HCEC 1CT (cell line): ENCODE results near the gene C4orf50.

Source experiments
- DNase-seq: peaks from one replicate; pipeline ENCODE4 v3.0.0-alpha.2; 2017

Gene C4orf50

GRCh38 chr4:5933996-5934831 is 84.0 kb downstream of the C4orf50 start:
- no peak for DNase-seq

DNA sequence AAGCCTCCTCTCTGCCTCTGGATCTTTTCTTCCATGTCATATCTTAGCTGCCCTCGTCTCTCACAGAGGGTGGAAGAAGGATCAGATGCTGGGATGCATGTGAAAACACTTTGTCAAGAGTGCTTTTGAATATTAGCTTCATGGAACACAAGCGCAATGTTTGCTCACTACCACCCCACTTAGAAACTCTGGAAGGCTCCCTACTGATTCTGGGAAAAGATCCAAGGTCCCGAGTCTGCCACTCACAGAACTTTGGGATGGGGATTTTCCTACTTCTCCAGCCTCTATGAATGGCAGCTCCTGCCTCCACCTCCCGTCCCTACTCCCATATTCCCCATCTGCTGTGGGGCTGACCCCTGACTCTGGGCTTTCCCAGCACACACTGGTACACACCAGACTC is 85.1 kb downstream of the C4orf50 start:
- DNase-seq = no peak

GRCh38 chr4:5932035-5932568 is 86.1 kb downstream of the C4orf50 start:
- no peak for DNase-seq

GRCh38 chr4:5931526-5931925 is 86.7 kb downstream of the C4orf50 start:
- DNase-seq = no peak

- DNase-seq = no peak
Observed at GRCh38 chr4:5930876-5931275, 87.4 kb downstream of the C4orf50 start.

- no peak for DNase-seq
Observed at GRCh38 chr4:5930456-5930855, 87.8 kb downstream of the C4orf50 start.

GRCh38 chr4:5928844-5929420 is 89.3 kb downstream of the C4orf50 start:
- DNase-seq = no peak

- no peak for DNase-seq
Observed at GRCh38 chr4:5928274-5928673, 90.0 kb downstream of the C4orf50 start.

DNA sequence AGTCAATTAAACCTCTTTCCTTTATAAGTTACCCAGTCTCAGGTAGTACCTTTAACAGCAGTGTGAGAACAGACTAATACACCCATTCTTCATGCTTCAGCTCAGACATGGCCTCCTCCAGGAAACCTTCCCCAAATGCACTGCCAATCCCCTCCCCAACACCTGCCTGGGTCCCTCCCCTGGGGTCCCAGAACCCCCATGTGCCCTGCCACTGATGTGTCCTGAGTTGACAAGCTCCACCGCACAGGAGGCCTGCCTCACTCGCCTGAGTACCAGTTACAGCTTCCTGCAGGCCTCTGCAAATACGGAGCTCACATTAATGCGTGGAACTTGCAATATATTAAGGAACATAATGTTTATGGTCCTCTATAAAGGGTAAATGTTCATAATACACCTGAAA is 90.5 kb downstream of the C4orf50 start:
- no peak for DNase-seq

DNA sequence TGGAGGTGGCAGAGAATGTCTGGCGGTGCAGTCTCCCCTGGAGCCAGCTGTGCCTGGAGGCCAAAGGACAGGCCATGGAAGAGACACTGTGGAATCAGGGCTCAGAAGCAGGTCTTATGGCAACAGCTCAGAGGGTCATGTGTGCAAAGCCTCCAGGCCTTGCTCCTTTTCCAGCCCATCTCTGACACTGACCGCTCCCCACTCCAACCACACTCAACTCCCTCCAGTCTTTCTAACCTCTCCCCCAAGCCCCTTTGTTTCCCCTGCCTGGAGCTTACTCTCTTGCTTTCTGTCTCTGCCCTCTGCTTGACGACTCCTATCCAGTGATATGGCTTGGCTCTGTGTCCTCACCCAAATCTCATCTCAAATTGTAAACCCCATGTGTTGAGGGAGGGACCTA is 91.1 kb downstream of the C4orf50 start:
- no peak for DNase-seq

- DNase-seq = no peak
Observed at GRCh38 chr4:5926598-5926997, 91.6 kb downstream of the C4orf50 start.

- no peak for DNase-seq
Observed at GRCh38 chr4:5925419-5926200, 92.6 kb downstream of the C4orf50 start.

GRCh38 chr4:5924461-5925125 is 93.6 kb downstream of the C4orf50 start:
- no peak for DNase-seq

DNA sequence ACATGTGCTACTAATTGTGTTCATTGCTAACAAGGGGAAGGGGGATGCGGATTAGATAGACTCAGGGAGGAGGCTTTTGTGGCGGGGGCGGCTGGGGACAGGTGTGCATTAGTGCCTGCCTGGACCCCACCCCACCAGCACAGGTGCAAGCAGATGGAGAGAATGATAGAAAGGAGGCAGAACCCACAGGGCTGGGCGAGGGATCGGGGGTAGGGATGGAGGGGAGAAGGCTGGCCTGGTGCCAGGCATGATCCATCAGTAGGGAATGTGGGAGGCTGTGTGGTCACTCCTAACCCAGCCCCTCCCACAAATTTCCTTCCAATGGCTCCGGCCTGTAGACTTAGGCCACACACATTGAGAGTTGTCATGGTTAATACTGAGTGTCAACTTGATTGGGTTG is 94.9 kb downstream of the C4orf50 start:
- no peak for DNase-seq

GRCh38 chr4:5922556-5922955 is 95.7 kb downstream of the C4orf50 start:
- DNase-seq = no peak

DNA sequence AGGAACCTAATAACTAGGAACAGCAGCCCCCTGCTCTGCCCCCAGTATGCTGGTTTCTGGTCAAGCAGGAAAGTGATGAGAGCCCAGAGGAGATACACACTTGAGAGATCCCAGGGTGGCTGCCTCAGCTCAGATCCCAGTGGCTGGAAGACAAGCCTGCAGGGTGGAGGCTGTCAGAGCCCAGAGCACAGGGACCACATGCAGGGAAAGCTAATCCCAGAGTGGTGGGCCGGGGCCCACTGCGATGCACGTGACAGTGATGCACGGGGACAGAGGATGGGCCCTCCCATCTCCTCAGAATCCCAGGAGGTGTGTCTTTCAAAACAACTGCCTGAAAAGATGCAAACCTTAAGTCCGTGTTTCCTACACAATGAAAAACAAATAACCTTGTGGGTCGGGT is 96.2 kb downstream of the C4orf50 start:
- DNase-seq = no peak

- no peak for DNase-seq
Observed at GRCh38 chr4:5921101-5921980, 96.9 kb downstream of the C4orf50 start.

GRCh38 chr4:5919571-5919970 is 98.7 kb downstream of the C4orf50 start:
- no peak for DNase-seq

DNA sequence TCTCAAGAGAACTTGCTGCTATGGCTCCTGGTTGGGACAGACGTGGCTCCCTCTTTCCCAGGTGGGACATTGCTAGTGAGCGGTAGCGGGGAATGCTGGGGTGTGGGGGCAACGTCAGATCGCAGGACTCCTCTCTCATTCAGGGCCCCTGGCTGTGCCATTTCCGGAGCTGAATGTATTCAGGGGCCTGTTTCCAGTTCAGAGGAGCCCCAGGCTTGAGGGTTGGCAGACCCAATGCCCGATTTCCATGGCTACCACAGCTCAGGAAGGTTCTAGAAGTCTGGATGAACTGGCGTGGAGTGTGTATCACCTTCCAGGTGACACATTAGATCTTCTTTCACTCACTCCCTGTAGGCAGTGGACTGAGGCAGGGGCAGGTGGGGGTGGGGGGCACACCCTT is 99.2 kb downstream of the C4orf50 start:
- DNase-seq = no peak

- no peak for DNase-seq
Observed at GRCh38 chr4:5918331-5918985, 99.8 kb downstream of the C4orf50 start.

GRCh38 chr4:5917672-5918071 is 100.6 kb downstream of the C4orf50 start:
- DNase-seq = no peak
